H9 (cell line): Measurements from ENCODE around the gene LINC00632. TPM values are rescaled to one million over a fixed set of nuclear protein-coding genes. Genes with fewer than 3 reads are reported as not detected.

Experiments
- DNase-seq: peaks from one replicate; pipeline ENCODE4 v3.0.0-alpha.2; 2017
- H2AFZ ChIP-seq: one replicate; pipeline ENCODE4 v1.6.1; 2013; ENCODE audit warnings: mild to moderate bottlenecking, low read length, control low read depth, moderate library complexity
- H2AK5ac ChIP-seq: 2 replicates; pipeline ENCODE4 v1.6.1; 2013; ENCODE audit warnings: low read length, control low read depth, mixed read lengths; ENCODE audit not compliant: insufficient read length
- H2BK120ac ChIP-seq: one replicate; pipeline ENCODE4 v1.6.1; 2013; ENCODE audit warnings: low read depth, mild to moderate bottlenecking, low read length, control low read depth, inconsistent platforms; ENCODE audit not compliant: poor library complexity, severe bottlenecking
- H2BK12ac ChIP-seq: 2 replicates; pipeline ENCODE4 v1.6.1; 2013; ENCODE audit warnings: low read length, control low read depth, mixed read lengths, low read depth; ENCODE audit not compliant: insufficient read length
- H2BK15ac ChIP-seq: 2 replicates; pipeline ENCODE4 v1.6.1; 2013; ENCODE audit warnings: low read depth, low read length, control low read depth
- H2BK20ac ChIP-seq: one replicate; pipeline ENCODE4 v1.6.1; 2013; ENCODE audit warnings: low read depth, mild to moderate bottlenecking, low read length, control low read depth, inconsistent platforms; ENCODE audit not compliant: poor library complexity, severe bottlenecking
- H2BK5ac ChIP-seq: 2 replicates; pipeline ENCODE4 v1.6.1; 2013; ENCODE audit warnings: low read length, control low read depth, mixed read lengths; ENCODE audit not compliant: insufficient read length
- H3K14ac ChIP-seq: 2 replicates; pipeline ENCODE4 v1.6.1; 2013; ENCODE audit warnings: low read length, control low read depth; ENCODE audit not compliant: insufficient read depth
- H3K18ac ChIP-seq: 2 replicates; pipeline ENCODE4 v1.6.1; 2013; ENCODE audit warnings: low read depth, mild to moderate bottlenecking, mixed read lengths, low read length, control low read depth; ENCODE audit not compliant: insufficient read length
- H3K23ac ChIP-seq: 2 replicates; pipeline ENCODE4 v1.6.1; 2013; ENCODE audit warnings: low read length, control low read depth, mixed read lengths, low read depth; ENCODE audit not compliant: insufficient read length
- H3K23me2 ChIP-seq: 2 replicates; pipeline ENCODE4 v1.6.1; 2013; ENCODE audit warnings: low read depth, mild to moderate bottlenecking, mixed read lengths, low read length, control low read depth; ENCODE audit not compliant: insufficient read length, poor library complexity, severe bottlenecking
- H3K27ac ChIP-seq: 2 replicates; pipeline ENCODE4 v1.5.1; 2013; ENCODE audit warnings: low read length, control low read depth, mixed read lengths, low read depth; ENCODE audit not compliant: insufficient read length
- H3K27me3 ChIP-seq: 2 replicates; pipeline ENCODE4 v1.6.1; 2013; ENCODE audit warnings: low read length, control low read depth, inconsistent platforms; ENCODE audit not compliant: insufficient read depth
- H3K4ac ChIP-seq: 2 replicates; pipeline ENCODE4 v1.6.1; 2013; ENCODE audit warnings: low read depth, mild to moderate bottlenecking, control low read depth, inconsistent platforms, low read length, moderate library complexity
- H3K4me1 ChIP-seq: 2 replicates; pipeline ENCODE4 v1.6.1; 2013; ENCODE audit warnings: low read length, control low read depth, inconsistent platforms; ENCODE audit not compliant: insufficient read depth
- H3K4me2 ChIP-seq: 2 replicates; pipeline ENCODE4 v1.6.1; 2013; ENCODE audit warnings: low read length, control low read depth, mixed read lengths; ENCODE audit not compliant: insufficient read length, insufficient read depth
- H3K56ac ChIP-seq: 2 replicates; pipeline ENCODE4 v1.6.1; 2013; ENCODE audit warnings: low read depth, mild to moderate bottlenecking, mixed read lengths, low read length, control low read depth; ENCODE audit not compliant: insufficient read length
- H3K79me1 ChIP-seq: 2 replicates; pipeline ENCODE4 v1.6.1; 2013; ENCODE audit warnings: low read depth, mild to moderate bottlenecking, moderate library complexity, low read length, control low read depth, inconsistent platforms; ENCODE audit not compliant: insufficient read depth, poor library complexity, severe bottlenecking
- H3K79me2 ChIP-seq: 2 replicates; pipeline ENCODE4 v1.6.1; 2013; ENCODE audit warnings: low read length, control low read depth, inconsistent platforms; ENCODE audit not compliant: insufficient read depth
- H3K9ac ChIP-seq: 2 replicates; pipeline ENCODE4 v1.6.1; 2013; ENCODE audit warnings: low read length, control low read depth, mixed read lengths; ENCODE audit not compliant: insufficient read length; ENCODE audit errors: extremely low read depth
- H3K9me3 ChIP-seq: one replicate; pipeline ENCODE4 v1.6.1; 2013; ENCODE audit warnings: low read depth, low read length, inconsistent platforms; ENCODE audit not compliant: control insufficient read depth
- H3T11ph ChIP-seq: one replicate; pipeline ENCODE4 v1.6.1; 2013; ENCODE audit warnings: mild to moderate bottlenecking, low read length, control low read depth, inconsistent platforms
- H4K20me1 ChIP-seq: one replicate; pipeline ENCODE4 v1.6.1; 2013; ENCODE audit not compliant: control insufficient read depth, insufficient read length, insufficient read depth
- H4K5ac ChIP-seq: 2 replicates; pipeline ENCODE4 v1.6.1; 2013; ENCODE audit warnings: low read depth, mild to moderate bottlenecking, mixed read lengths, low read length, control low read depth; ENCODE audit not compliant: insufficient read length
- H4K8ac ChIP-seq: replicated peaks from 2 replicates; pipeline ENCODE4 v1.6.1; 2013; ENCODE audit warnings: low read length, control low read depth, mixed read lengths, low read depth; ENCODE audit not compliant: insufficient read length
- H4K91ac ChIP-seq: 2 replicates; pipeline ENCODE4 v1.6.1; 2013; ENCODE audit warnings: low read depth, mild to moderate bottlenecking, moderate library complexity, mixed read lengths, low read length, control low read depth; ENCODE audit not compliant: insufficient read length
- H3K27ac Mint-ChIP-seq, 3 experiments: 2 replicates in 2 of 3; 3 replicates in 1 of 3; pipeline ENCODE4 v1.8.0; 2020 to 2021; ENCODE audit warnings: mixed read lengths in 3 of 3, mild to moderate bottlenecking in 1 of 3, moderate library complexity in 1 of 3
- H3K27me3 Mint-ChIP-seq: 2 replicates; pipeline ENCODE4 v1.8.0; 2021; ENCODE audit warnings: low read depth, mild to moderate bottlenecking, moderate library complexity, mixed read lengths
- H3K36me3 Mint-ChIP-seq, 3 experiments: 2 replicates in 2 of 3; 3 replicates in 1 of 3; pipeline ENCODE4 v1.8.0; 2020 to 2021; ENCODE audit warnings: low read depth in 3 of 3, mixed read lengths in 3 of 3; ENCODE audit not compliant: insufficient read depth in 1 of 3
- H3K4me1 Mint-ChIP-seq, 2 experiments: 2 replicates each; pipeline ENCODE4 v1.8.0; 2020; ENCODE audit warnings: mixed read lengths in 2 of 2
- H3K4me3 Mint-ChIP-seq, 2 experiments: 2 replicates in 1 of 2; 3 replicates in 1 of 2; pipeline ENCODE4 v1.8.0; 2020 to 2021; ENCODE audit warnings: mild to moderate bottlenecking in 2 of 2, mixed read lengths in 2 of 2, moderate library complexity in 1 of 2
- H3K9me3 Mint-ChIP-seq, 2 experiments: 2 replicates in 1 of 2; 3 replicates in 1 of 2; pipeline ENCODE4 v1.8.0; 2020; ENCODE audit warnings: mild to moderate bottlenecking in 2 of 2, mixed read lengths in 2 of 2, moderate library complexity in 1 of 2
- CTCF ChIP-seq: fragments of 200-600 bp; sonication (generic); conservative IDR thresholded peaks from 3 replicates; pipeline ENCODE4 v1.8.0; 2021; ENCODE audit warnings: antibody characterized with exemption, mild to moderate bottlenecking
- WGBS: extraction: QIAGEN DNeasy Blood & Tissue Kit; methylation state at CpG from one replicate; pipeline ENCODE4 v1.1.7; 2013; ENCODE audit warnings: missing lambda C conversion rate, low lambda C conversion rate, mixed read lengths; ENCODE audit not compliant: insufficient read length; ENCODE audit errors: extremely low coverage; 5-methylcytosine and 5-hydroxymethylcytosine counted together
- total RNA-seq: library from RNA; stranded (reverse); gene quantifications from 2 replicates; pipeline ENCODE4 v1.2.1, GENCODE V29; 2021

LINC00632 gene
- total RNA-seq, 1 experiment from 2014 or later = 46.3 TPM

- Histone ChIP-seq H2BK15ac (no peak overlapping the region), H2BK5ac (no peak overlapping the region), H3K23ac (no peak overlapping the region), H3K4me1 (no peaks in the 10 kb centered on the region), H2BK20ac (no peak overlapping the region), H3K18ac (no peak overlapping the region), H4K91ac (no peak overlapping the region), H3K4ac (no peak overlapping the region), H2BK12ac (no peak overlapping the region), H3K9me3 (no peaks in the 10 kb centered on the region), H2AK5ac (no peak overlapping the region), H4K20me1 (no peaks in the 10 kb centered on the region), H4K5ac (no peak overlapping the region), H3K14ac (no peak overlapping the region), H2AFZ (no peak overlapping the region), H3K4me2 (no peak overlapping the region), H3K56ac (no peak overlapping the region), H3K23me2 (no peaks in the 10 kb centered on the region), H3T11ph (no peak overlapping the region), H3K79me1 (no peaks in the 10 kb centered on the region), H3K79me2 (no peaks in the 10 kb centered on the region), H3K27me3 (no peaks in the 10 kb centered on the region), H3K27ac (no peak overlapping the region), H4K8ac (no peak overlapping the region), H3K9ac (no peak overlapping the region), H2BK120ac (no peak overlapping the region)
- Mint-ChIP-seq H3K4me3 (no peak overlapping the region), H3K4me1 (no peaks in the 10 kb centered on the region), H3K27me3 (no peaks in the 10 kb centered on the region), H3K27ac (no peak overlapping the region), H3K36me3 (no peaks in the 10 kb centered on the region; a peak in 2 of 7 replicates), H3K9me3 (peaks cover 49 to 63% of the 10 kb centered on the region in 2 experiments)
- DNase-seq = no peak
- TF ChIP-seq CTCF = no peak
- no CpG with 5 or more reads among the region's 2 CpGs for WGBS
These were observed 127.3 kb downstream of the LINC00632 start for GRCh38 chrX:140836874-140837273.

Other genes with a start within 250 kb of the LINC00632 start
- 7.7 and 8.5 TPM in 2 replicates for gene SOX3, start 204.7 kb upstream of the LINC00632 start, total RNA-seq